ENCODE results near the gene CGB3.

CGB3 gene

GRCh38 chr19:49010453-49010852 is 13.7 kb downstream of the CGB3 start:
- Mint-ChIP-seq H3K4me1 (ENCODE audit: low read depth) (no peaks in the 10 kb centered on the region), H3K27ac (no peak overlapping the region), H3K4me3 (no peak overlapping the region), H3K27me3 (no peaks in the 10 kb centered on the region), H3K9me3 (ENCODE audit: low read depth) (no peaks in the 10 kb centered on the region), H3K36me3 (peaks cover 2% of the 10 kb centered on the region)

GRCh38 chr19:49009828-49010227 is 14.3 kb downstream of the CGB3 start:
- H3K4me1 Mint-ChIP-seq (ENCODE audit: low read depth): no peaks in the 10 kb centered on the region
- H3K4me3 Mint-ChIP-seq: no peak overlapping the region
- H3K36me3 Mint-ChIP-seq: peaks cover 2% of the 10 kb centered on the region
- no peaks in the 10 kb centered on the region for H3K27me3 Mint-ChIP-seq
- H3K9me3 Mint-ChIP-seq (ENCODE audit: low read depth): no peaks in the 10 kb centered on the region
- no peak overlapping the region for H3K27ac Mint-ChIP-seq

GRCh38 chr19:49006905-49007304 is 17.2 kb downstream of the CGB3 start:
- Mint-ChIP-seq H3K27ac (no peak overlapping the region), H3K9me3 (ENCODE audit: low read depth) (no peaks in the 10 kb centered on the region), H3K27me3 (no peaks in the 10 kb centered on the region), H3K36me3 (peaks cover 2% of the 10 kb centered on the region), H3K4me1 (ENCODE audit: low read depth) (no peaks in the 10 kb centered on the region), H3K4me3 (no peak overlapping the region)

- no peaks in the 10 kb centered on the region for H3K27me3 Mint-ChIP-seq
- no peaks in the 10 kb centered on the region for H3K4me1 Mint-ChIP-seq (ENCODE audit: low read depth)
- H3K4me3 Mint-ChIP-seq: no peak overlapping the region
- no peaks in the 10 kb centered on the region for H3K9me3 Mint-ChIP-seq (ENCODE audit: low read depth)
- no peaks in the 10 kb centered on the region for H3K36me3 Mint-ChIP-seq
- no peak overlapping the region for H3K27ac Mint-ChIP-seq
These were observed 19.0 kb downstream of the CGB3 start for GRCh38 chr19:49004964-49005614.

GRCh38 chr19:49004133-49004532 is 20.0 kb downstream of the CGB3 start:
- Mint-ChIP-seq H3K4me1 (ENCODE audit: low read depth) (peaks cover 4% of the 10 kb centered on the region), H3K9me3 (ENCODE audit: low read depth) (no peaks in the 10 kb centered on the region), H3K4me3 (no peak overlapping the region), H3K27ac (no peak overlapping the region), H3K36me3 (peaks cover 2% of the 10 kb centered on the region), H3K27me3 (no peaks in the 10 kb centered on the region)

- Mint-ChIP-seq H3K4me3 (no peak overlapping the region), H3K9me3 (ENCODE audit: low read depth) (no peaks in the 10 kb centered on the region), H3K27ac (no peak overlapping the region), H3K27me3 (no peaks in the 10 kb centered on the region), H3K4me1 (ENCODE audit: low read depth) (peaks cover 16% of the 10 kb centered on the region), H3K36me3 (peaks cover 6% of the 10 kb centered on the region)
These were observed 24.4 kb downstream of the CGB3 start for GRCh38 chr19:48999481-49000325.

GRCh38 chr19:48997972-48998371 is 26.2 kb downstream of the CGB3 start:
- no peak overlapping the region for H3K27ac Mint-ChIP-seq

GRCh38 chr19:48994035-48994386 is 30.1 kb downstream of the CGB3 start:
- H3K27me3 Mint-ChIP-seq: no peaks in the 10 kb centered on the region
- peak overlapping the region; percentile 97 for H3K4me3 Mint-ChIP-seq
- H3K36me3 Mint-ChIP-seq: peaks cover 6% of the 10 kb centered on the region
- peaks cover 32% of the 10 kb centered on the region for H3K4me1 Mint-ChIP-seq (ENCODE audit: low read depth)
- no peaks in the 10 kb centered on the region for H3K9me3 Mint-ChIP-seq (ENCODE audit: low read depth)
- peak overlapping the region; percentile 98 for H3K27ac Mint-ChIP-seq

More at GRCh38 chr19:48997972-48998371, 26.2 kb downstream of the CGB3 start:
- Mint-ChIP-seq H3K4me1 (ENCODE audit: low read depth) (peaks cover 24% of the 10 kb centered on the region), H3K27me3 (no peaks in the 10 kb centered on the region), H3K4me3 (no peak overlapping the region), H3K9me3 (ENCODE audit: low read depth) (no peaks in the 10 kb centered on the region), H3K36me3 (peaks cover 8% of the 10 kb centered on the region)

GRCh38 chr19:48993175-48994034 is 30.7 kb downstream of the CGB3 start, which contains the start of the genes GYS1 and RUVBL2:
GYS1 (minus strand) TSS chr19:48993309; CDS start chr19:48993112, 197 bp downstream.
RUVBL2 (plus strand) TSS chr19:48993887; CDS start chr19:48993912, 25 bp downstream.
- H3K27me3 Mint-ChIP-seq: no peaks in the 10 kb centered on the region
- H3K4me1 Mint-ChIP-seq (ENCODE audit: low read depth): peaks cover 33% of the 10 kb centered on the region
- H3K9me3 Mint-ChIP-seq (ENCODE audit: low read depth): no peaks in the 10 kb centered on the region
- H3K4me3 Mint-ChIP-seq: peak within 1 kb of the TSS; percentile 97
- peak within 1 kb of the TSS; percentile 98 for H3K27ac Mint-ChIP-seq
- H3K36me3 Mint-ChIP-seq: peaks cover 6% of the 10 kb centered on the region

GRCh38 chr19:48992581-48993174 is 31.5 kb downstream of the CGB3 start:
- Mint-ChIP-seq H3K4me1 (ENCODE audit: low read depth) (peaks cover 34% of the 10 kb centered on the region), H3K27ac (peak overlapping the region; percentile 98), H3K4me3 (peak overlapping the region; percentile 97), H3K27me3 (no peaks in the 10 kb centered on the region), H3K36me3 (peaks cover 9% of the 10 kb centered on the region), H3K9me3 (ENCODE audit: low read depth) (no peaks in the 10 kb centered on the region)

GRCh38 chr19:48991873-48992580 is 32.1 kb downstream of the CGB3 start:
- no peaks in the 10 kb centered on the region for H3K27me3 Mint-ChIP-seq
- H3K4me3 Mint-ChIP-seq: peak overlapping the region; percentile 97
- H3K4me1 Mint-ChIP-seq (ENCODE audit: low read depth): peaks cover 36% of the 10 kb centered on the region
- H3K36me3 Mint-ChIP-seq: peaks cover 9% of the 10 kb centered on the region
- H3K9me3 Mint-ChIP-seq (ENCODE audit: low read depth): no peaks in the 10 kb centered on the region
- peak overlapping the region; percentile 98 for H3K27ac Mint-ChIP-seq

- no peak overlapping the region for H3K4me3 Mint-ChIP-seq
- H3K27ac Mint-ChIP-seq: no peak overlapping the region
- no peaks in the 10 kb centered on the region for H3K9me3 Mint-ChIP-seq (ENCODE audit: low read depth)
- no peaks in the 10 kb centered on the region for H3K27me3 Mint-ChIP-seq
- peaks cover 37% of the 10 kb centered on the region for H3K4me1 Mint-ChIP-seq (ENCODE audit: low read depth)
- H3K36me3 Mint-ChIP-seq: peaks cover 9% of the 10 kb centered on the region
These were observed 33.0 kb downstream of the CGB3 start for GRCh38 chr19:48991011-48991609.

- H3K27me3 Mint-ChIP-seq: no peaks in the 10 kb centered on the region
- H3K27ac Mint-ChIP-seq: peak overlapping the region; percentile 78
- peaks cover 9% of the 10 kb centered on the region for H3K36me3 Mint-ChIP-seq
- peaks cover 37% of the 10 kb centered on the region for H3K4me1 Mint-ChIP-seq (ENCODE audit: low read depth)
- H3K9me3 Mint-ChIP-seq (ENCODE audit: low read depth): no peaks in the 10 kb centered on the region
- H3K4me3 Mint-ChIP-seq: peak overlapping the region; percentile 35
These were observed 33.7 kb downstream of the CGB3 start for GRCh38 chr19:48990400-48990799.
